Activated T-cell treated with anti-CD3 and anti-CD28 coated beads for 4 hours (primary cell): Measurements from ENCODE around the gene TTC9.

Source experiments
- DNase-seq: peaks from one replicate; pipeline ENCODE4 v3.0.0-alpha.2; 2020

Gene TTC9

GRCh38 chr14:70646705-70647104 lies 5.0 kb downstream of the TTC9 start:
- no peak for DNase-seq

DNA sequence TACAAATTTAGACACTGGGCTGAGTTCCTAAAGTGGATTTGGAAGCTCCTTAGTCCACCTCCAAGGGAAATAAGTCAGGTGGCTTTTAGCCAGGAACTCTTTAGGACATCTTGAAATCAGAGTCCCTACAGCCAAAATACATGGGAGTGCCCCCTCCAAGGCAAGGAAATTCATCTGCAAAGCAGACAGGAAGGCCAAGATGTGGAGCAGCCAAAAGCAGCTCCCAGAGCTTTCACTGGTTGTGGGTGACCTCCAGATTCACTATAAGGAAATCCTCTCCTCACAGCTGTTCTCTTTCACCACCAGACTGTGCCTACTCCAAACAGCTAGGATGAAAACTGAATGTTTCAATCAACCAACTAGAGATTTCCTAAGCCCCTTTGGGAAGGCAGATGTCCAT lies 6.6 kb downstream of the TTC9 start:
- no peak for DNase-seq

GRCh38 chr14:70649803-70650202 lies 8.1 kb downstream of the TTC9 start:
- DNase-seq, result no peak

- DNase-seq, result no peak
These were observed 9.8 kb downstream of the TTC9 start for GRCh38 chr14:70651522-70651921.

GRCh38 chr14:70652871-70653270 lies 11.2 kb downstream of the TTC9 start:
- no peak for DNase-seq

- no peak for DNase-seq
These were observed 11.9 kb downstream of the TTC9 start for GRCh38 chr14:70653662-70654061.

- DNase-seq, result no peak
These were observed 12.9 kb downstream of the TTC9 start for GRCh38 chr14:70654632-70655031.

GRCh38 chr14:70655110-70655826 lies 13.6 kb downstream of the TTC9 start:
- DNase-seq, result peak; percentile 57

DNA sequence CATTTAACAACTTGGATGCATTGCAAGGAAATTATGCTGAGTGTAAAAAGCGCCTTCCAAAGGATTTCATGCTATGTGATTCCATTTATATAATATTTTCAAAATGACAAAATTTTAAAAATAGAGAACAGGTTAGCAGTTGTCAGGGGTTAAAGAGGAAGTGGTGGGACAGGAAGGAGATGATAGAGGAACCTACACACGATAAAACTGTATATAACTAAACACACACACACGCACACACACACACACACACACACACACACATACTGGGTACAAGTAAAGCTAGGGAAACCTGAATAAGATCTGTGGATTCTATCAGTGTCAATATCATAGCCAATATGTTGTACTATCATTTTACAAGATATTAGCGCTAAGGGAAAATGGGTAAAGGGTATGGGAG lies 17.2 kb downstream of the TTC9 start:
- no peak for DNase-seq

DNA sequence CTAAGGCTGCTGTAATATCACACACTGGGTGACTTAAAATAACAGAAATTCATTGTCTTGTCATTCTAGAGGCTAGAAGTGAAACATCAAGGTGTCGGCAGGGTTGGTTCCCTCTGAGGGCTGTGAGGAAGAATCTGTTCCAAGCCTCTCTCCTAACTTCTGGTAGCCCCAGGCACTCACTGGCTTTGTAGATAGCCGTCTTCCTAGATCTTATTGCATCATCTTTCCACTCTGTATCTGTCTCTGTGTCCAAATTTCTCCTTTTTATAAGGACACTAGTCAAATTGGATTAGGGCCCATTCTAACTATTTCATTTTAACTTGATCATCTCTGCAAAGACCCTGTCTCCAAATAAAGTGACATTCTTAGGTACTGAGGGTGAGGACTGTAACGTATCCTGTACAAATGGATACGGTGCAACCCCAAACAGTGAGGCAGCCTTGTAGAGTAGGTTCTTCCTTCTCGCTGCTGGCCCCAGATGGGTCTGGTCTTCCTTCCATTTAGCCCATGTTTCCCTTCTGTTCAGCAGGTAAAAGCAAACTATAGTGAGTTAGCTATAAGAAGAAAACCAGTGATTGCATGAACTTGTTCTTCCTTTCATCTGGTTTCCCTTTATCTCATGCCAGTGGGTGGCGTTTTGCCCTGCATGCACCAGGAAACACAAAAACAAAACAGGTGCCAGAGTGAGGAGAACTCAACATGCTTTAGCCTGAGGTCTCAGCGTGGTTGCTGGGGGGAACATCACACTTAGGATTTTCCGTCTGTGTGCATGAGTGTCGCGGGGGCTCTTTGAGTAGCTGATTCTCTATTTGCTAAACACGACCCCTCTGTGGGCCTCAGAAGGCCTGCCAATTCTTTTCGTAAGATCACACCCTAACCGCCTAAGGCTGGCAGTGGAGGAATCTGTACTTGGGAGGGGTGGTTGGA lies 19.5 kb downstream of the TTC9 start:
- DNase-seq, result peak; percentile 20

DNA sequence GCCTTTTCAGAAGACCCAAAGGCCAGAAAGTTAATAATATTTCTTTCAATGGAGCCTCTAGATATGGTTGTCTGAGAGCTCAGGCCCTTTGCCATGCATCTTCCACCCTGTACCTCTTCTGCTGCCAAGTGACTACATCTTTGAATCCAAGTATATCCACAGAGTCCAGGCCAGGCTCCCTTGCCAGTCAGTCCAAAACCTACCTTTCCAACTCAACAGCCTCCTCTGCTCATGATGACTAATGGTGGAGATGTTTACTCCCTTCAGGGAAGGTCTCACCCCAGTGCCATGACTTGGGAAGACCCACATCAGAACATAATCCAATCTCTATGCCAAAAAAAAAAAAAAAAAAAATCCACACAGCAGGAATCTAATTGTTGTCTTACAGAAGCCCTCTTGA lies 20.4 kb downstream of the TTC9 start:
- no peak for DNase-seq

GRCh38 chr14:70662816-70663215 lies 21.1 kb downstream of the TTC9 start:
- no peak for DNase-seq

DNA sequence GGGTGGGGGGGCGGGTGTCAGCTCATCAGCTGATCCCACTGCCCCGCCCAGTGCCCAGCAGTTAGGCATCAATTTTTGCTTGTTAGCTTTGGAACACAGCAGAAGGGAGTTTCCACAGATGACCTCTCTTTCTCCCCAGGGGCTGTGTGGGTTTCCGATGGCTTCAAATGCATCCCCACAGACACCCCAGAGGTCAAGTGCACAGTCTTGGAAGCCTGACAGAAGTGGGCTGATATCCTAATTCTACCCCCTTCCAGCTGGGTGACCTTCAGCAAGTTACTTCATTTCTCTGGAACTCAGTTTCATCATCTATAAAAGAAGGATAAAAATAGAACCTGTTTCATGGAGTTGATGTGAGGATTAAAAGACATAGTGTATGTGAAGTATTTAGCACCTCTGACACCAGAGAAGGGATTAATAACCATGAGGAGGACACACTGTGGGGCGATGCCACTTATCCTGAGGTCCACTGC lies 22.0 kb downstream of the TTC9 start:
- no peak for DNase-seq

DNA sequence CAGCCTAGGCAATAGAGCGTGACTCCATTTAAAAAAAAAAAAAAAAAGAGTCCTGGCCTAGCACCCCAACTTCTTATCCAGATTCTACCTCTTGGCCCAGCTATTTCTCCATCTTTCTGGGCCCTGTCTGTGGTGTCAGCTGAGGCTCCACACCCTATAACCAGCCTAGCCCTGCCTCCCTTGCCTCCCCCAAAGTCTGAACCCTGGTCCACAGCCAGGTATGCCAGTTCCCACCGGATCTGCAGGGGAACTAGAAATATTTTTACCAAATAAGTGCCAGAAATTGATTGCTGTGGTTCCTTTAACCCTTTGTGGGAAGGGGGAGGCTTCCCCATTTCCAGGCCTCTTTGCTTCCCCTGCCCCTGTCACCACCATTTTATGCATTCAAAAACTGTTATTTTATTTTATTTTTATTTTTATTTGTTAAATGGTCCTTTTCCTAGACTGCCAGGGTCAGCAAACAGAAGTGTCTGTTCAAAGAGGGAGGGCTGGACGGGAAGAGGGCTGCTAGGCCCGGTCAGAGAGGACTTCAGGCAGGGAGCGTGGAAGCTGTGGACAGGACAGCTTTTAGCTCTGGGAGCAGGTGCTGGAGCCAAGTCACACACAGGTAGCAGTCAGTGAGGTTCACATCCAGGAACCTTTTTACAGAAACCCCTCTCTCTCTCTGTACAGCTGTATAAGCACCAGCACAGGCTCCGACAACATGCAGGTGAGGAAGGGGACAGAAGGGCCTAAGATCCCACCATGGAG lies 23.2 kb downstream of the TTC9 start:
- DNase-seq, result no peak

DNA sequence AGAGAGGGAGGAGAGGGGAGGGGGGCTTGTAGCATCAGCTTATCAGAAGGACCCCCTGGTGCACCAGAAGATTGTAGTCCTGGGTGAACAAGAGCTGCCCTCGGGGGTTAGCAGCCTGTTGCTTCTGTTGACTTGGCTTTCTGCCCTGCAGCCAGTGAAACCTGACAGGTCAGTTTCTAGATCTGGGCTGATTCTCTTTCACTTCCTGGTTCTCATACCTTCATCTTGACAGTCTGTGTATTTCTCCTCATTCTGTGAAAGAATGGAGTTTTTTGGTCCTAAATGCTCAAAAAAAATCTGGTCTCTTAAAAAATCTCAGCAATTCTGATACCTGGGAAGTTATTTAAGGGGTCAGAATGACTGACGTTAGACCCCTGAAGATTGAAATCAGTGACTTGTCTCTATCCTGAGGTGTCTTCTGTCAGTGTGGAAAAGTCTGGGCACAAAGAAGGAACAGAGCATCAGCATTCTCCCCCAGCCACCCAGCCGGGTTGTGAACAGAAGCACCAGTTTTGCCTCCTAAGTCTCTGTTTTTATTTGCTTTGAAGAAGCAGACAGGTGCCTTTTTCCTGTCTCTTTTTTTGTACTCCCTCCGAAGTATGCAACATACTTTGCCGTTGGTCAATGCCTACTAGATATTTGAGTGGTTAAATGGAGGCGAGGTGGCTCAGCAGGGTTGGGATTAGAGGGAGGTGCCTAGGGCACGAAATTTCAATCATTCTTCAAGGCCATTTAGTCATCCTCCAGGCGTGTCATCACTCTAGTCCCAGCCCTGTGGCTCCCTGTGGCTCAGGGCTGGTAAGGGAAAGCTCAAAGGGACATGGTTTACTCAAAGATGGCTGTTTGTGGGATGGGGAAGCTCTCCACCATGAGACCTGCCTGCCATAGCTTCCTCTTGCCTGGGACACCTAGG lies 24.0 kb downstream of the TTC9 start:
- no peak for DNase-seq

GRCh38 chr14:70666361-70666686 lies 24.6 kb downstream of the TTC9 start:
- DNase-seq, result no peak

- no peak for DNase-seq
These were observed 29.4 kb downstream of the TTC9 start for GRCh38 chr14:70670992-70671651.

DNA sequence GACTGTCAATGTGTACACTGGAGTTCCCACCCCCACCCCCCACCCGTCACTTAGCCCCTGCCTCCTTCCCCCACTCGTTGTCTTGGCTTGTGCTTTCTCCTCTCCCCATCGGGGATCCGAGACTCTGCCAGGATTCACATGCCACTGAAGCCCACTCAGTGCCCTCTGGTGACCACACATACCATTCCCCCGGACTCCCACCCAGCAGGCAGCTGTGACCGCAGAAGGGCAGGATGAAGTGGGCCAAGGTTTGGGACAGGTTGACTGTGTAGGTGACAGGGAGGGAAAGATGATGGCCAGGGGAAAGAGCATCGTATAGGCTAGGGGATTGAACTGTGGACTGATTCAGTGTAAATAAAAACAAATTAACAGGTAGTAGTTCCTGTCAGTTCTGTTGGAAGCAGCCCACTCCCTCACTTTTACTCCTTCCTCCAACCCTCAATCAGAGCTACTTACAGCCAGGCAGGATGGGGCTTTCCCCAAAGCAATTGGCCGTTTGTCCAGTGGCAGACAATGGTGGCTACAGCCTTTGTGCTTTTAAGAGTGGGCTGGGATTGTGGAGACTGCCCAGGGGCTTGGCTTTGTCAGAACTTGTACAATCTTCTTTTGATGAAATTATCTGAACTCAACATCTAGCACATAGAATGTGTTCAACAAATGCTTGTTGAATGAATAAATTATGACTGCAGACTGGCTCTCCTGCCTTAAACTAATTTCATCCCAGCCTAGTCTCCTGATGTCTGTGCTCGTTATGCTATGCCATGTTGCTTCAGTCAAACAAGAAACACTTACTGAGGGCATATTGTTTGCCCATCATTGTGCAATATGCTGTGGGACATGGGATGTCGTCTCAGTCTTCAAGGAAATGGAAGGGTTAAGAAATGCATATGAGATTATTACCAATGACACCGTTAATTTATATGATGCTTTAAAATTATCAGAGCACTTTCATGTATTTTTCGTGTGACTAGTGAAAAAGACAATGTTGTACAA lies 30.2 kb downstream of the TTC9 start:
- DNase-seq, result no peak

DNA sequence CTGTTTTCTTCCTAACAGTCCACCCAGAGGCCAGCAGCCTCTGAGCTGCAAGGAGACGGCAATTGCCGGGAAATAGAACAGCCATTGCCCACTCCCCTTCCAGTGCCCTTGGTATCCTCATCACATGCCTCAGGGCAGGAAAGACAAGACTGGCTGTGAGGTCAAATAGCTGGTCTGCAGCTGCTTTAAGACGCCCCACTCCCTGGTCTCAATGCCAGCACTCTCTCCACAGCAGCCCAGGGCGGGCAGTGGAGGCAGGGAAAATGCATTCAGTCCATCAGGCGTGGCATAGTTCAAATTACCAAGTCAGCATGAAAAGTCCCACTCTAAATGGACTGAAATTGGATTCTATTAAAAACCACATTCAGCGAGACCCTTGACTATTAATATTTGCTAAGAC lies 35.6 kb downstream of the TTC9 start:
- DNase-seq, result no peak

GRCh38 chr14:70680748-70681147 lies 39.0 kb downstream of the TTC9 start:
- no peak for DNase-seq

DNA sequence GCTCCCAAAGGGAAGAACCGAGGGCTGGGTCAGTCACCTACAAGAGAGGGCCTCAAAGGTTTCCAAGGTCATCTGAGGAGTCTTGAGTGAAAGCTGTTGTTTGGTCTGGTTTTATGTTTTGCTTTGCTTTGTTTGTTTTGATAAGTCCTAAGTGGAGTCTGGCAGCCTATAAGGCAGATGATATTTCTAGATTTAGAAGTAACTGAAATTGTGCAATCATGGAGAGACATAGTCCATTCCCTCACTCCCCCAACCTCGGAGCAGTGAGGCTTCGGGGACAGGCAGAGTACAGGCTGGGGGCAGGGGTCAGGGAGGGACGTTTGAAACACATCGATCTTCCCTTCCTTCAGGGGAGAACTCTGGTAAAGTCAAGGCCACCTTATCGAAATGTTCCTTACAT lies 42.3 kb downstream of the TTC9 start:
- no peak for DNase-seq
